ENCODE results near the gene ZNF358. TPM values are rescaled to one million over a fixed set of nuclear protein-coding genes. Genes with fewer than 3 reads are reported as not detected.

The ZNF358 gene
- total and polyA plus RNA-seq, 10 of the 15 experiments (the other 5 are each of a cell fraction or from before 2014, with no cell fraction given), result 0.09 to 6.3 (median 1.9) TPM; not detected in 1

- TF ChIP-seq CUX1 (IDR thresholded peaks at IDR 0.05; ENCODE audit: insufficient replicate concordance, low read depth, low read length), result no peak
These were observed 29.4 kb downstream of the ZNF358 start (continued) for GRCh38 chr19:7545300-7545699.

- Histone ChIP-seq H3K27ac (ENCODE audit: control insufficient read depth, insufficient read depth) (no peak overlapping the region), H3K9ac (ENCODE audit: control insufficient read depth, insufficient read depth, low read length) (no peak overlapping the region), H4K20me1 (ENCODE audit: control insufficient read depth, insufficient read depth) (no peaks in the 10 kb centered on the region), H3K4me1 (ENCODE audit: control insufficient read depth, insufficient read depth, low read length) (peaks cover 3% of the 10 kb centered on the region; the same call in 1 of the 2 replicates), H3K36me3 (ENCODE audit: control insufficient read depth in 2 of 2, insufficient read depth in 2 of 2, low read length in 1 of 2) (peaks cover 4 to 9% of the 10 kb centered on the region in 2 experiments), H3K4me2 (ENCODE audit: control insufficient read depth, insufficient read depth) (no peak overlapping the region), H2AFZ (ENCODE audit: control insufficient read depth, low read depth, low read length) (no peak overlapping the region), H3K27me3 (replicated peaks in 1 of 2; ENCODE audit: control insufficient read depth in 2 of 2, insufficient read depth in 2 of 2, low read length in 1 of 2) (no peaks in the 10 kb centered on the region), H3K9me3 (replicated peaks; ENCODE audit: control insufficient read depth, insufficient read depth, low read length) (no peaks in the 10 kb centered on the region), H3K79me2 (ENCODE audit: control insufficient read depth, insufficient read depth, low read length) (no peaks in the 10 kb centered on the region), H3K4me3 (no peak overlapping the region)
- FAIRE-seq (no peak), ATAC-seq (no peak), DNase-seq (ENCODE audit: low read depth, low spot score) (no peak)
- SMC1A ChIA-PET (ENCODE audit: uncharacterized antibody, unreplicated experiment), result no interaction called here
- RAD21 ChIA-PET (ENCODE audit: unreplicated experiment), result no interaction called here
- 100% methylated on average over 1 of the region's 1 CpG for WGBS (ENCODE audit: insufficient coverage, insufficient replicate concordance, low lambda C conversion rate, missing lambda C conversion rate)
- POLR2A ChIA-PET, result interaction anchor here (0.6 kb wide), 2 partner anchors 11 to 22 kb away, joined by 3 to 4 read pairs; partner anchors contain the start of gene PNPLA6
- CTCF ChIA-PET, result no interaction called here
- intact Hi-C loops (cut with micrococcal nuclease; ENCODE audit: unreplicated experiment) (no loop called here), in situ Hi-C loops (cut with MboI) (no loop called here)
- no TSS peak for BruUV-seq (replicated peaks)
- TF ChIP-seq ATF2 (IDR thresholded peaks at IDR 0.05; ENCODE audit: low read length) (no peak), HDAC2 (IDR thresholded peaks at IDR 0.05) (no peak), NFYB (IDR thresholded peaks at IDR 0.05; ENCODE audit: insufficient read depth, low read depth, low read length) (no peak), NKRF (conservative IDR thresholded peaks at IDR 0.05) (no peak), SUZ12 (IDR thresholded peaks at IDR 0.05; ENCODE audit: unreplicated experiment) (no peak), SMC3 (IDR thresholded peaks at IDR 0.05; ENCODE audit: borderline replicate concordance, low read length) (no peak), NR2F1 (conservative IDR thresholded peaks at IDR 0.05) (no peak), CREB1 (IDR thresholded peaks at IDR 0.05; ENCODE audit: low read depth) (no peak)
- TF ChIP-seq, protein P1, sequence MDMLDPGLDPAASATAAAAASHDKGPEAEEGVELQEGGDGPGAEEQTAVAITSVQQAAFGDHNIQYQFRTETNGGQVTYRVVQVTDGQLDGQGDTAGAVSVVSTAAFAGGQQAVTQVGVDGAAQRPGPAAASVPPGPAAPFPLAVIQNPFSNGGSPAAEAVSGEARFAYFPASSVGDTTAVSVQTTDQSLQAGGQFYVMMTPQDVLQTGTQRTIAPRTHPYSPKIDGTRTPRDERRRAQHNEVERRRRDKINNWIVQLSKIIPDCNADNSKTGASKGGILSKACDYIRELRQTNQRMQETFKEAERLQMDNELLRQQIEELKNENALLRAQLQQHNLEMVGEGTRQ (IDR thresholded peaks at IDR 0.05; ENCODE audit: borderline replicate concordance, low read depth, low read length), result no peak
- TF ChIP-seq, protein P2, sequence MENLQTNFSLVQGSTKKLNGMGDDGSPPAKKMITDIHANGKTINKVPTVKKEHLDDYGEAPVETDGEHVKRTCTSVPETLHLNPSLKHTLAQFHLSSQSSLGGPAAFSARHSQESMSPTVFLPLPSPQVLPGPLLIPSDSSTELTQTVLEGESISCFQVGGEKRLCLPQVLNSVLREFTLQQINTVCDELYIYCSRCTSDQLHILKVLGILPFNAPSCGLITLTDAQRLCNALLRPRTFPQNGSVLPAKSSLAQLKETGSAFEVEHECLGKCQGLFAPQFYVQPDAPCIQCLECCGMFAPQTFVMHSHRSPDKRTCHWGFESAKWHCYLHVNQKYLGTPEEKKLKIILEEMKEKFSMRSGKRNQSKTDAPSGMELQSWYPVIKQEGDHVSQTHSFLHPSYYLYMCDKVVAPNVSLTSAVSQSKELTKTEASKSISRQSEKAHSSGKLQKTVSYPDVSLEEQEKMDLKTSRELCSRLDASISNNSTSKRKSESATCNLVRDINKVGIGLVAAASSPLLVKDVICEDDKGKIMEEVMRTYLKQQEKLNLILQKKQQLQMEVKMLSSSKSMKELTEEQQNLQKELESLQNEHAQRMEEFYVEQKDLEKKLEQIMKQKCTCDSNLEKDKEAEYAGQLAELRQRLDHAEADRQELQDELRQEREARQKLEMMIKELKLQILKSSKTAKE (IDR thresholded peaks at IDR 0.05; ENCODE audit: low read depth, poor library complexity, severe bottlenecking), result no peak
These were observed 30.0 kb downstream of the ZNF358 start for GRCh38 chr19:7545904-7546303.

All from GM12878 (cell line).